A673 (cell line): ENCODE data around the gene IARS1. TPM values are rescaled to one million over a fixed set of nuclear protein-coding genes. Genes with fewer than 3 reads are reported as not detected.

Source experiments
- BruUV-seq: library from RNA; stranded (reverse); fragments of 400-500 nt; replicated peaks from 2 replicates; lab custom pipeline; 2021; lab: Mats Ljungman, UMichigan
- CTCF ChIA-PET: fragments of 300-600 bp; sonication (Branson Sonifier 250); formaldehyde crosslinking; loops from one replicate; lab custom pipeline; 2022; ENCODE audit warnings: antibody characterized with exemption; lab: Charles Lee
- POLR2A ChIA-PET: fragments of 300-600 bp; sonication (Branson Sonifier 250); formaldehyde crosslinking; loops from one replicate; lab custom pipeline; 2022; ENCODE audit warnings: antibody characterized with exemption; ENCODE audit not compliant: low non-redundant PET; lab: Charles Lee
- DNase-seq: peaks from one replicate; pipeline ENCODE4 v3.0.0-alpha.2; 2015; ENCODE audit warnings: low spot score
- H3K27ac ChIP-seq: fragments of 200-600 bp; sonication (generic); 2 replicates; pipeline ENCODE4 v1.5.1; 2016; ENCODE audit warnings: mixed run types, low read depth, mild to moderate bottlenecking, mixed read lengths, antibody characterized with exemption, low read length; ENCODE audit not compliant: poor library complexity, severe bottlenecking
- H3K27me3 ChIP-seq: fragments of 200-600 bp; sonication (generic); replicated peaks from 2 replicates; pipeline ENCODE4 v1.6.1; 2017; ENCODE audit warnings: mixed run types, low read depth, mild to moderate bottlenecking, mixed read lengths, antibody characterized with exemption, low read length; ENCODE audit not compliant: insufficient read depth, poor library complexity
- H3K36me3 ChIP-seq: fragments of 200-600 bp; sonication (generic); 2 replicates; pipeline ENCODE4 v1.6.1; 2016; ENCODE audit warnings: mixed run types, mild to moderate bottlenecking, mixed read lengths, antibody characterized with exemption, low read length; ENCODE audit not compliant: insufficient read depth, poor library complexity, severe bottlenecking
- H3K4me1 ChIP-seq: fragments of 200-600 bp; sonication (generic); 2 replicates; pipeline ENCODE4 v1.6.1; 2017; ENCODE audit warnings: mixed run types, mild to moderate bottlenecking, mixed read lengths, antibody characterized with exemption, low read length; ENCODE audit not compliant: insufficient read depth, poor library complexity, severe bottlenecking
- H3K4me3 ChIP-seq: fragments of 200-600 bp; sonication (generic); 2 replicates; pipeline ENCODE4 v1.5.1; 2016; ENCODE audit warnings: low read depth, mixed run types, mild to moderate bottlenecking, mixed read lengths, low read length; ENCODE audit not compliant: poor library complexity, severe bottlenecking
- H3K9me3 ChIP-seq: fragments of 200-600 bp; sonication (generic); 2 replicates; pipeline ENCODE4 v1.6.1; 2016; ENCODE audit warnings: mixed run types, low read depth, mild to moderate bottlenecking, mixed read lengths, antibody characterized with exemption, low read length; ENCODE audit not compliant: poor library complexity, severe bottlenecking
- EZH2 ChIP-seq: fragments of 200-600 bp; sonication (generic); IDR thresholded peaks from 2 replicates; pipeline ENCODE4 v1.6.1; 2017; ENCODE audit warnings: borderline replicate concordance, low read depth, mild to moderate bottlenecking, mixed read lengths, antibody characterized with exemption, low read length; ENCODE audit not compliant: poor library complexity, severe bottlenecking
- intact Hi-C: fragments of 100-400 bp; cut with micrococcal nuclease; formaldehyde crosslinking; loops from one replicate; pipeline ENCODE4 v1.10.0; 2022; ENCODE audit not compliant: unreplicated experiment
- total RNA-seq: library from RNA; stranded (reverse); gene quantifications from 2 replicates; pipeline ENCODE4 v1.2.3, GENCODE V29; 2021
- TF ChIP-seq, protein P1 (sequence below): fragments of 300-800, 200-600 bp; sonication (generic); conservative IDR thresholded peaks from 2 replicates; pipeline ENCODE4 v1.5.1; 2017; ENCODE audit warnings: low read depth, mild to moderate bottlenecking, antibody characterized with exemption, low read length, moderate library complexity, mixed read lengths

IARS1 gene
- total RNA-seq, 1 experiment from 2014 or later = 273 TPM

DNA sequence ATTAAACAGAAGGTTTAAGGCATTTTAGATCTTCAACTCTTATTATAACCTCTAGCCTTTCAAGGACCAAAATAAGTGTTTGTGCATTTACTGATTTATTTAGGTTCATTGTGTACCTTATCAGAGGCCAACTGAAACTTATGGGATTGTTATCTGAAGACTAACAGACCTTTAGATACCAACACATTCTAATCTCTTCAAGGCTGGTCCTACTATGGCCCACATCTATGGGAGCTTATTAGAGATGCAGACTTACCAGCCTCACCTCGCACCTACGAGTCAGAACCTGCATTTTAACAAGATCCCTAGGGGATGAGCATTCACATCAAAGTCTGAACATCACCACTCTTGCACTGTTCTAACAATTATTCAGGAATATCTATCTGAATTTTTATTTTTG lies 1.9 kb downstream of the IARS1 start:
- BruUV-seq = no TSS peak
- H3K4me1 ChIP-seq = peaks cover 4% of the 10 kb centered on the region
- ChIA-PET POLR2A (interaction anchor here (0.6 kb wide), 1 partner anchor 36 kb away, joined by 3 read pairs; no protein-coding TSS in a partner anchor), CTCF (interaction anchor here (0.6 kb wide), 1 partner anchor 377 kb away, joined by 4 read pairs; no protein-coding TSS in a partner anchor)
- TF ChIP-seq, protein P1, sequence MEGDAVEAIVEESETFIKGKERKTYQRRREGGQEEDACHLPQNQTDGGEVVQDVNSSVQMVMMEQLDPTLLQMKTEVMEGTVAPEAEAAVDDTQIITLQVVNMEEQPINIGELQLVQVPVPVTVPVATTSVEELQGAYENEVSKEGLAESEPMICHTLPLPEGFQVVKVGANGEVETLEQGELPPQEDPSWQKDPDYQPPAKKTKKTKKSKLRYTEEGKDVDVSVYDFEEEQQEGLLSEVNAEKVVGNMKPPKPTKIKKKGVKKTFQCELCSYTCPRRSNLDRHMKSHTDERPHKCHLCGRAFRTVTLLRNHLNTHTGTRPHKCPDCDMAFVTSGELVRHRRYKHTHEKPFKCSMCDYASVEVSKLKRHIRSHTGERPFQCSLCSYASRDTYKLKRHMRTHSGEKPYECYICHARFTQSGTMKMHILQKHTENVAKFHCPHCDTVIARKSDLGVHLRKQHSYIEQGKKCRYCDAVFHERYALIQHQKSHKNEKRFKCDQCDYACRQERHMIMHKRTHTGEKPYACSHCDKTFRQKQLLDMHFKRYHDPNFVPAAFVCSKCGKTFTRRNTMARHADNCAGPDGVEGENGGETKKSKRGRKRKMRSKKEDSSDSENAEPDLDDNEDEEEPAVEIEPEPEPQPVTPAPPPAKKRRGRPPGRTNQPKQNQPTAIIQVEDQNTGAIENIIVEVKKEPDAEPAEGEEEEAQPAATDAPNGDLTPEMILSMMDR = no peak
- no peak for TF ChIP-seq EZH2
- peaks cover 56% of the 10 kb centered on the region for H3K36me3 ChIP-seq
- H3K9me3 ChIP-seq = no peaks in the 10 kb centered on the region
- DNase-seq = no peak
- peak overlapping the region; percentile 65 for H3K4me3 ChIP-seq
- H3K27me3 ChIP-seq = no peaks in the 10 kb centered on the region
- H3K27ac ChIP-seq = peak overlapping the region; percentile 96
- intact Hi-C loops = no loop called here

DNA sequence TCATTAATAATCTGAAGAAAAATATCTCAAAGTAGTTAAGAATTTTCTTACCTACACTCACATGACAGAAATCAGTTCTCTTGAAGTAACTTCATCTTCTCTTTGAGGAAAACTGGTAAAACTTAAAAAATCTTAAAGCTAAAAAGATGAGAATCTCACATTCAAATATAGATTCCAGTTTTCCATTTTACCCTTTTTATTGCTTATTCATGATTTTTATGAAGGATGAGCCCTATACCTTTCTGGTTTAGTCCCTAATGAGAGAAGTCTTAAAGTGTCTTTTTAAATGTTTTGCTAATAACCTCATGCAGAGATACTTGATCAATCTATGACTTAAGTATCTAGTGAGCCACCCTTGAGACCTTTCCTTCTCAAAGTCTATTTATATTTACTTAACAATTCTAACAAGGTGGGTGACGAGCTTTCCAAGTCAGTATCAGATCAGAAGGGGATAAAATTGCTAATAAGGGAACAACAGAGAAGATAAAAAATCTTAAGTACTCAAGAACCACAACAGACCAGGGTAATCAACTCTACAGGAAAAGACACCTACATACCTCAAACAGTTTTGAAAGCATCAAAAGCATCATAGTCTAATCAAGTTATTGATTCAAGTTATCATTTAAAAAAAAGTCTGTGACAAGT lies 2.6 kb downstream of the IARS1 start:
- no peak for DNase-seq
- H3K27me3 ChIP-seq = no peaks in the 10 kb centered on the region
- intact Hi-C loops = no loop called here
- TF ChIP-seq EZH2 = no peak
- TF ChIP-seq, protein P1 = no peak
- H3K9me3 ChIP-seq = no peaks in the 10 kb centered on the region
- POLR2A ChIA-PET = no interaction called here
- H3K27ac ChIP-seq = no peak overlapping the region
- no TSS peak for BruUV-seq
- CTCF ChIA-PET = no interaction called here
- H3K36me3 ChIP-seq = peaks cover 62% of the 10 kb centered on the region
- H3K4me1 ChIP-seq = peaks cover 4% of the 10 kb centered on the region
- H3K4me3 ChIP-seq = peak overlapping the region; percentile 65

DNA sequence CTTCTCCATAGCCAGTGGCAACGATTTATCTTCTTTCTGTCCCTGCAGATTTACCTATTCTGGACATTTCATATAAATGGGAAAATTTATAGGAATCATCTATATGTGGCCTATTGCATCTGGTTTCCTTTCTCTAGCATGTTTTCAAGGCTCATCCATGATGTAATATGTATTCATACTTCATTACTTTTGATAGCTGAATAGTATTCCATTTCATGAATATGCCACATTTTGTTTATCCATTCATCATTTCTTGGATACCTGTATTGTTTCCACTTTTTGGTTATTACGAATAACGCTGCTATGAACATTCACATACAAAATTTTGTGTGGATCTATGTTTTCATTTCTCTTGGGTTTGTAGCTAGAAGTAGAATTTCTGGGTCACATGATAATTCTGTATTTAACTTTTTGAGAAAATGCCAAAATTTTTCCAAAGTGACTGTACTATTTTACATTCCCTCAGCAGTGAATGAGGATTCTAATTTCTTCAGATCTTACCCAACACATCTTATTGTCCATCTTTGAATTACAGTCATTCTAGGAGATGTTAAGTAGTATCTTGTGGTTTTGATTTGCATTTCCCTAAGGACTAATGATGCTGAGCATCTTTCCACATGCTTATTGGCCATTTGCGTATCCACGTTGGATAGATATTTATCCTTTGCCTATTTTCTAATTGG lies 3.6 kb downstream of the IARS1 start:
- H3K27ac ChIP-seq = no peak overlapping the region
- no peaks in the 10 kb centered on the region for H3K9me3 ChIP-seq
- intact Hi-C loops = loop anchor here (5.0 kb wide), 1 partner anchor 38 kb away; no protein-coding TSS in a partner anchor
- H3K27me3 ChIP-seq = no peaks in the 10 kb centered on the region
- TF ChIP-seq EZH2 = no peak
- TF ChIP-seq, protein P1 = no peak
- POLR2A ChIA-PET = no interaction called here
- CTCF ChIA-PET = no interaction called here
- peaks cover 73% of the 10 kb centered on the region for H3K36me3 ChIP-seq
- peak; percentile 28 for DNase-seq
- H3K4me3 ChIP-seq = no peak overlapping the region
- peaks cover 4% of the 10 kb centered on the region for H3K4me1 ChIP-seq
- BruUV-seq = no TSS peak
